Activated CD8-positive, alpha-beta memory T cell treated with anti-CD3 and anti-CD28 coated beads, Interleukin-2, amount 50 U/mL, for 1 hour (primary cell): ENCODE data around the gene RAB15.
"Not testable (repeated sequence)": the region's sequence is repeated elsewhere in the genome, so short reads cannot be mapped to it uniquely, and the experiment has no call there.

Source experiments
- DNase-seq: peaks from one replicate; pipeline ENCODE4 v3.0.0-alpha.2; 2020; ENCODE audit errors: extremely low read depth

Gene RAB15

GRCh38 chr14:64937821-64938193 lies 34.3 kb downstream of the RAB15 start:
- DNase-seq: no peak

- DNase-seq: no peak
Measured at GRCh38 chr14:64937171-64937820, 34.8 kb downstream of the RAB15 start.

GRCh38 chr14:64935508-64935907 lies 36.6 kb downstream of the RAB15 start:
- DNase-seq: no peak

GRCh38 chr14:64934338-64934929 lies 37.7 kb downstream of the RAB15 start:
- DNase-seq: no peak

- no peak for DNase-seq
Measured at GRCh38 chr14:64932231-64932630, 39.9 kb downstream of the RAB15 start.

GRCh38 chr14:64931123-64931522 lies 41.0 kb downstream of the RAB15 start:
- DNase-seq: no peak

- no peak for DNase-seq
Measured at GRCh38 chr14:64930085-64930843, 41.9 kb downstream of the RAB15 start.

- no peak for DNase-seq
Measured at GRCh38 chr14:64929014-64929359, 43.1 kb downstream of the RAB15 start.

- no peak for DNase-seq
Measured at GRCh38 chr14:64928239-64929013, 43.7 kb downstream of the RAB15 start.

- no peak for DNase-seq
Measured at GRCh38 chr14:64927031-64927430, 45.1 kb downstream of the RAB15 start.

- DNase-seq: no peak
Measured at GRCh38 chr14:64926398-64926995, 45.6 kb downstream of the RAB15 start.

- DNase-seq: no peak
Measured at GRCh38 chr14:64923015-64923414, 49.1 kb downstream of the RAB15 start.

- no peak for DNase-seq
Measured at GRCh38 chr14:64920465-64920864, 51.7 kb downstream of the RAB15 start.

- no peak for DNase-seq
Measured at GRCh38 chr14:64919618-64920017, 52.5 kb downstream of the RAB15 start.

GRCh38 chr14:64919215-64919614 lies 52.9 kb downstream of the RAB15 start:
- DNase-seq: no peak

- DNase-seq: no peak
Measured at GRCh38 chr14:64918216-64918615, 53.9 kb downstream of the RAB15 start.

- DNase-seq: no peak
Measured at GRCh38 chr14:64915797-64916196, 56.3 kb downstream of the RAB15 start.

- no peak for DNase-seq
Measured at GRCh38 chr14:64915029-64915424, 57.1 kb downstream of the RAB15 start.

GRCh38 chr14:64914237-64915028 lies 57.7 kb downstream of the RAB15 start, which contains the start of gene CHURC1:
Gene CHURC1, plus strand, starts transcription at chr14:64914455. Its CDS starts 41 bp downstream, at chr14:64914496.
- DNase-seq: peak; percentile 97

- DNase-seq: not testable (repeated sequence)
Measured at GRCh38 chr14:64913477-64913876, 58.7 kb downstream of the RAB15 start.

- no peak for DNase-seq
Measured at GRCh38 chr14:64912261-64912660, 59.9 kb downstream of the RAB15 start.
